Neutrophil (primary cell): ENCODE results near the gene REM1.
"Not testable (repeated sequence)": the region's sequence is repeated elsewhere in the genome, so short reads cannot be mapped to it uniquely, and the experiment has no call there.

Experiments
- H3K27ac ChIP-seq: fragments of 200-600 bp; sonication (generic); 2 replicates; pipeline ENCODE4 v1.5.1; 2016; ENCODE audit warnings: mild to moderate bottlenecking, moderate library complexity
- H3K27me3 ChIP-seq: fragments of 200-600 bp; sonication (generic); 2 replicates; pipeline ENCODE4 v1.6.0; 2016; ENCODE audit warnings: mild to moderate bottlenecking
- H3K36me3 ChIP-seq: fragments of 200-600 bp; sonication (generic); 2 replicates; pipeline ENCODE4 v1.5.1; 2017
- H3K4me1 ChIP-seq, 2 experiments: fragments of 200-600 bp in 1 of 2; sonication (generic) in 1 of 2; 1 replicate in 1 of 2; 2 replicates in 1 of 2; pipeline versions ENCODE4 v1.5.1 to v1.6.1; 2013 to 2016; ENCODE audit warnings: low read depth in 1 of 2, low read length in 1 of 2, mild to moderate bottlenecking in 1 of 2, moderate library complexity in 1 of 2; ENCODE audit not compliant: control insufficient read depth in 1 of 2, insufficient read depth in 1 of 2
- H3K4me3 ChIP-seq, 2 experiments: fragments of 200-600 bp in 1 of 2; sonication (generic) in 1 of 2; 1 replicate in 1 of 2; 2 replicates in 1 of 2; pipeline ENCODE4 v1.5.1; 2013 to 2016; ENCODE audit warnings: low read depth in 1 of 2, low read length in 1 of 2, mild to moderate bottlenecking in 1 of 2, moderate library complexity in 1 of 2
- H3K9me3 ChIP-seq: fragments of 200-600 bp; sonication (generic); 2 replicates; pipeline ENCODE4 v1.5.1; 2016
- CTCF ChIP-seq: fragments of 200-600 bp; sonication (generic); IDR thresholded peaks from 2 replicates; pipeline ENCODE4 v1.5.1; 2016; ENCODE audit warnings: antibody characterized with exemption

Gene REM1

GRCh38 chr20:31515072-31515774, 40.1 kb downstream of the REM1 start:
- H3K27me3 ChIP-seq = no peaks in the 10 kb centered on the region
- peaks cover 57 to 62% of the 10 kb centered on the region in 2 experiments for H3K4me1 ChIP-seq
- H3K9me3 ChIP-seq = no peaks in the 10 kb centered on the region

GRCh38 chr20:31515775-31516107, 40.7 kb downstream of the REM1 start:
- no peak for TF ChIP-seq CTCF
- Histone ChIP-seq H3K4me1 (peaks cover 62 to 67% of the 10 kb centered on the region in 2 experiments), H3K36me3 (no peaks in the 10 kb centered on the region)

More at GRCh38 chr20:31515072-31515774, 40.1 kb downstream of the REM1 start:
- Histone ChIP-seq H3K27ac (peak overlapping the region; percentile 94), H3K36me3 (no peaks in the 10 kb centered on the region), H3K4me3 (peak overlapping the region; percentile 81 to 96)
- no peak for TF ChIP-seq CTCF

GRCh38 chr20:31516166-31516565, 41.1 kb downstream of the REM1 start:
- Histone ChIP-seq H3K27me3 (no peaks in the 10 kb centered on the region), H3K36me3 (no peaks in the 10 kb centered on the region), H3K27ac (peak overlapping the region; percentile 94), H3K4me3 (peak overlapping the region; percentile 81 to 96), H3K4me1 (peaks cover 66 to 72% of the 10 kb centered on the region in 2 experiments), H3K9me3 (no peaks in the 10 kb centered on the region)
- no peak for TF ChIP-seq CTCF

More at GRCh38 chr20:31515775-31516107, 40.7 kb downstream of the REM1 start:
- H3K27me3 ChIP-seq = no peaks in the 10 kb centered on the region
- H3K9me3 ChIP-seq = no peaks in the 10 kb centered on the region
- H3K4me3 ChIP-seq = peak overlapping the region; percentile 81 to 96
- H3K27ac ChIP-seq = peak overlapping the region; percentile 94

- Histone ChIP-seq H3K27me3 (no peaks in the 10 kb centered on the region), H3K4me1 (peaks cover 71 to 76% of the 10 kb centered on the region in 2 experiments), H3K36me3 (no peaks in the 10 kb centered on the region), H3K27ac (peak overlapping the region; percentile 94), H3K4me3 (peak overlapping the region; percentile 81 to 96), H3K9me3 (no peaks in the 10 kb centered on the region)
- no peak for TF ChIP-seq CTCF
Observed at GRCh38 chr20:31516651-31517050, 41.6 kb downstream of the REM1 start.

GRCh38 chr20:31517373-31517772, 42.3 kb downstream of the REM1 start:
- H3K4me1 ChIP-seq = peaks cover 78 to 84% of the 10 kb centered on the region in 2 experiments
- TF ChIP-seq CTCF = no peak

GRCh38 chr20:31521267-31521666, 46.2 kb downstream of the REM1 start:
- H3K9me3 ChIP-seq, H3K36me3 ChIP-seq, H3K27me3 ChIP-seq: not testable (repeated sequence)
- Histone ChIP-seq H3K27ac (peak overlapping the region; percentile 92), H3K4me3 (peak overlapping the region; percentile 26 to 54), H3K4me1 (peaks cover 90 to 94% of the 10 kb centered on the region in 2 experiments)

More at GRCh38 chr20:31517373-31517772, 42.3 kb downstream of the REM1 start:
- Histone ChIP-seq H3K9me3 (no peaks in the 10 kb centered on the region), H3K27me3 (no peaks in the 10 kb centered on the region), H3K4me3 (no peak overlapping the region), H3K36me3 (no peaks in the 10 kb centered on the region), H3K27ac (peak overlapping the region; percentile 94)
